ACHN (cell line): ENCODE measurements around the gene MTG2.
"Not testable (repeated sequence)": the region's sequence is repeated elsewhere in the genome, so short reads cannot be mapped to it uniquely, and the experiment has no call there.

Experiments used
- DNase-seq: peaks from one replicate; pipeline ENCODE4 v3.0.0-alpha.2; 2015
- in situ Hi-C: cut with HindIII; loops from 2 replicates; pipeline ENCODE4 v1.10.0; 2017; ENCODE audit warnings: low sequenced_read_pairs, low pct_ligation_motif_present, low pct_unique_long_range_greater_than_20kb

MTG2 gene

GRCh38 chr20:62143957-62144825 is 38.6 kb upstream of the MTG2 start:
- DNase-seq, result peak; percentile 59
- in situ Hi-C loops, result no loop called here

- in situ Hi-C loops, result no loop called here
- DNase-seq, result no peak
These were observed 37.2 kb upstream of the MTG2 start for GRCh38 chr20:62145688-62146018.

GRCh38 chr20:62146019-62146755 is 36.6 kb upstream of the MTG2 start:
- no peak for DNase-seq
- in situ Hi-C loops, result no loop called here

GRCh38 chr20:62147125-62147524 is 35.7 kb upstream of the MTG2 start:
- in situ Hi-C loops, result no loop called here
- DNase-seq, result no peak

GRCh38 chr20:62147528-62147927 is 35.3 kb upstream of the MTG2 start:
- DNase-seq, result no peak
- in situ Hi-C loops, result no loop called here

- in situ Hi-C loops, DNase-seq: not testable (repeated sequence)
These were observed 34.4 kb upstream of the MTG2 start for GRCh38 chr20:62148383-62148782.

GRCh38 chr20:62148908-62149314 is 33.9 kb upstream of the MTG2 start:
- in situ Hi-C loops, result no loop called here
- DNase-seq, result no peak

GRCh38 chr20:62149532-62150309 is 33.1 kb upstream of the MTG2 start:
- no peak for DNase-seq
- in situ Hi-C loops, result no loop called here

- in situ Hi-C loops, result no loop called here
- no peak for DNase-seq
These were observed 32.6 kb upstream of the MTG2 start for GRCh38 chr20:62150310-62150575.

- in situ Hi-C loops, result no loop called here
- no peak for DNase-seq
These were observed 31.6 kb upstream of the MTG2 start for GRCh38 chr20:62151225-62151624.

GRCh38 chr20:62151835-62152364 is 30.9 kb upstream of the MTG2 start:
- in situ Hi-C loops, result no loop called here
- no peak for DNase-seq

GRCh38 chr20:62155428-62156253 is 27.2 kb upstream of the MTG2 start:
- in situ Hi-C loops, result no loop called here
- peak; percentile 21 for DNase-seq

GRCh38 chr20:62156254-62156556 is 26.6 kb upstream of the MTG2 start:
- in situ Hi-C loops, result no loop called here
- no peak for DNase-seq

GRCh38 chr20:62156592-62157386 is 26.0 kb upstream of the MTG2 start:
- peak; percentile 37 for DNase-seq
- in situ Hi-C loops, result no loop called here

GRCh38 chr20:62157387-62158087 is 25.3 kb upstream of the MTG2 start:
- DNase-seq, result no peak
- in situ Hi-C loops, result no loop called here

GRCh38 chr20:62158088-62158400 is 24.8 kb upstream of the MTG2 start:
- no peak for DNase-seq

GRCh38 chr20:62158541-62158940 is 24.3 kb upstream of the MTG2 start:
- no peak for DNase-seq
- in situ Hi-C loops, result no loop called here

More at GRCh38 chr20:62158088-62158400, 24.8 kb upstream of the MTG2 start:
- in situ Hi-C loops, result no loop called here
